RPMI7951 (cell line): ENCODE results near the gene ATP13A2. TPM values are rescaled to one million over a fixed set of nuclear protein-coding genes. Genes with fewer than 3 reads are reported as not detected.
A peak's percentile ranks its signal among the peaks of the same experiment; 100 is the strongest.

ENCODE experiments used
- DNase-seq: peaks from one replicate; pipeline ENCODE4 v3.0.0-alpha.2; 2012; ENCODE audit warnings: low read depth
- total RNA-seq: library from RNA; depleted of rRNA; stranded (reverse); fragments of >200 nt; shearing (Covaris generic); gene quantifications from 2 replicates; pipeline ENCODE4 v1.2.3, GENCODE V29; 2014; rRNA removed

Gene ATP13A2, protein sequence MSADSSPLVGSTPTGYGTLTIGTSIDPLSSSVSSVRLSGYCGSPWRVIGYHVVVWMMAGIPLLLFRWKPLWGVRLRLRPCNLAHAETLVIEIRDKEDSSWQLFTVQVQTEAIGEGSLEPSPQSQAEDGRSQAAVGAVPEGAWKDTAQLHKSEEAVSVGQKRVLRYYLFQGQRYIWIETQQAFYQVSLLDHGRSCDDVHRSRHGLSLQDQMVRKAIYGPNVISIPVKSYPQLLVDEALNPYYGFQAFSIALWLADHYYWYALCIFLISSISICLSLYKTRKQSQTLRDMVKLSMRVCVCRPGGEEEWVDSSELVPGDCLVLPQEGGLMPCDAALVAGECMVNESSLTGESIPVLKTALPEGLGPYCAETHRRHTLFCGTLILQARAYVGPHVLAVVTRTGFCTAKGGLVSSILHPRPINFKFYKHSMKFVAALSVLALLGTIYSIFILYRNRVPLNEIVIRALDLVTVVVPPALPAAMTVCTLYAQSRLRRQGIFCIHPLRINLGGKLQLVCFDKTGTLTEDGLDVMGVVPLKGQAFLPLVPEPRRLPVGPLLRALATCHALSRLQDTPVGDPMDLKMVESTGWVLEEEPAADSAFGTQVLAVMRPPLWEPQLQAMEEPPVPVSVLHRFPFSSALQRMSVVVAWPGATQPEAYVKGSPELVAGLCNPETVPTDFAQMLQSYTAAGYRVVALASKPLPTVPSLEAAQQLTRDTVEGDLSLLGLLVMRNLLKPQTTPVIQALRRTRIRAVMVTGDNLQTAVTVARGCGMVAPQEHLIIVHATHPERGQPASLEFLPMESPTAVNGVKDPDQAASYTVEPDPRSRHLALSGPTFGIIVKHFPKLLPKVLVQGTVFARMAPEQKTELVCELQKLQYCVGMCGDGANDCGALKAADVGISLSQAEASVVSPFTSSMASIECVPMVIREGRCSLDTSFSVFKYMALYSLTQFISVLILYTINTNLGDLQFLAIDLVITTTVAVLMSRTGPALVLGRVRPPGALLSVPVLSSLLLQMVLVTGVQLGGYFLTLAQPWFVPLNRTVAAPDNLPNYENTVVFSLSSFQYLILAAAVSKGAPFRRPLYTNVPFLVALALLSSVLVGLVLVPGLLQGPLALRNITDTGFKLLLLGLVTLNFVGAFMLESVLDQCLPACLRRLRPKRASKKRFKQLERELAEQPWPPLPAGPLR
- 75.0 and 90.6 TPM in 2 replicates for total RNA-seq

GRCh38 chr1:17011439-17012307 is at the start of gene ATP13A2:
ATP13A2 (minus strand) TSS chr1:17011928; CDS start chr1:17011738, 190 bp downstream.
- peak; percentile 74 for DNase-seq

GRCh38 chr1:17061486-17061885 is 49.8 kb upstream of the ATP13A2 start:
- DNase-seq: no peak

DNA sequence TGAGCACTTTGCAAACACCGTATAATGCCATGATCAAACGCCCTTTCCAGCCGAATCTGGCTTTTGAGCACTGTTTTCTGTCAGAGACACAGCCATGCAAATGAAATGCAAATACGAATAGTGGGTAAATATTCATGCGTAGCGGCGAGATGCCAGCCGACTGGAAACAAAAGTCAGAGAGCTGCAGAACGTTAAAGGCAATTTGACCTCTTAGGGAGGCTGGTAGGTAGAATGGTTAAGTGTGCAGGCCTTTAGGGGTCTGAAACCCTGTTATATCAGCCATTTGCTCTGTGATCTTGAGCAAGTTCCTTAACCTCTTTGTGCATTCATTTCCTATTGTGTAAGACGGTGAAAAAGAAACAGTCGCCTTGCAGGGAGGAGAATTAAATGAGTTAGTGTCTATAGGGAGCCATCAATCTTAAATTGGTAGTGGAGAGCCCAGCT is 48.6 kb upstream of the ATP13A2 start:
- DNase-seq: no peak

DNA sequence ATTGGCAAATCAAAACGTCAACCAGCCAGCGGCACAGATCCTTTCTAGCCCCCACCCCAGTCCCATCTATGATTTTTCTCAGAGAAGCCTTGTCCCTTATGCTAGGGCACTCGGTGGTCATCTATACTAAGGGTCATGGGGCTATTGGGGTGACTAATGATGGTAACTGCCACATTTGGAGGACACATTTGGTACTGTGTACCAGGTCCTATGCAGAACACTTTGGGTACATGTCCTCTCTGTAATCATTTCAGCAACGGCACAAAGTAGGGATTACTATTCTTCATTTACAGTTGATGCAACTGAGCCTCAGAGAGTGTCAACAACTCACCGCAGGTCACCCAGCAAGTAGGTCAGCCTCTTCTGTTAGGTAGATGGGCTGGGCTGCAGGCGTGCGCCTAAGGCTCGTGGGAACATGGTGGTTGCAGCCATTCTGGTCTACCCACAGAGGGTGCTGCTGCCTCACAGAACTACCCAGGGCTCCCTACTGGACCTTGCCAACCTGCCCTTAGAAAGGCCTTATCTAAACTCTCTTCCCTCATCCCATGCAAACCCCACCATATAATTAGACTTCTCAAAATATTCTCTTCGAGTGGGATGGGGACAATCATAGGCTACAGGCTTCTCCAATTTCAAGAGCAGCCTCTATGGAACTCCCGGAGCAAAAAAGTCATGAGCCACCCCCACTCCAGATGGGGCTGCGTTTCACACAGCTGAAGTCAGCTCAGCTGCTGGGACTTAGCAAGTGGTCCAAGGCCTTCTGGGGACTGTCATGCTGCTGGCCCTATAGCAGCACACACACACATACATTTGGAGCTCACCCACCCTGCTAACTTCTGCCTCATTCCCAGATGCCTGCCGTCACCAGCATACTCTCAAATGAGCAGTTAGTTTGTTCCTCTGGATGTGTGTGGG is 47.9 kb upstream of the ATP13A2 start:
- peak; percentile 71 for DNase-seq

GRCh38 chr1:17056551-17056950 is 44.8 kb upstream of the ATP13A2 start:
- no peak for DNase-seq

- DNase-seq: no peak
These were observed 44.1 kb upstream of the ATP13A2 start for GRCh38 chr1:17055801-17056200.

- DNase-seq: peak; percentile 97
These were observed 42.1 kb upstream of the ATP13A2 start, which contains the start of gene SDHB for GRCh38 chr1:17053685-17054410. SDHB (minus strand) TSS chr1:17054032; CDS start chr1:17054019, 13 bp downstream.

DNA sequence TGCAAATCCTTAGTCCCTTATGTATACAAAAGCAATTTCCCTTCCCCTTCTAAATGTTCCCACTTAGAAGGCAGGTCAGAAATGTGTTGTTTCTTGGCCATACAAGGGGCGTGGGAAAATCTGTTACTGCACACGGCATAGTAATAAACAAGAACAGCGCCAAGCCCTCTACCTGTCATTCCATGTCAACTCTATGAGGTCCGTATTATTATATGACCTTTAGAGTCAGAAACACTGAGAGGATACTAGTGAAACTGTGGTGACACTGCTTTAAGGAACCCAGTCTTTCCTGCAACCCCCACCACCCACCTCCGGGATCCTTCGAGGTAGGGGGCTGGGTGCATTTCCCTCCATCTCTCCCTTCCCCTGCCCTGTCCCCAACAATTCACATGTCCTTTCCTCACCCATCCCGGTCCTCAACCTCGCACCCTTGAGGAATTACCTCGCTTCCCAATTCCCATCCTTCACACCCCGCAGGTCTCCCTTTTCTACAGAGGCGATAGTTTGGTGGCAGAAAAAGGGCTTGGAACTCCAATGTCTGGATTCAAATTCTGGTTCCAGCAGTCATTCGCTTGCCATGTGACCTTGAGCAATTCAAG is 41.5 kb upstream of the ATP13A2 start:
- no peak for DNase-seq

- no peak for DNase-seq
These were observed 40.9 kb upstream of the ATP13A2 start for GRCh38 chr1:17052641-17053040.

DNA sequence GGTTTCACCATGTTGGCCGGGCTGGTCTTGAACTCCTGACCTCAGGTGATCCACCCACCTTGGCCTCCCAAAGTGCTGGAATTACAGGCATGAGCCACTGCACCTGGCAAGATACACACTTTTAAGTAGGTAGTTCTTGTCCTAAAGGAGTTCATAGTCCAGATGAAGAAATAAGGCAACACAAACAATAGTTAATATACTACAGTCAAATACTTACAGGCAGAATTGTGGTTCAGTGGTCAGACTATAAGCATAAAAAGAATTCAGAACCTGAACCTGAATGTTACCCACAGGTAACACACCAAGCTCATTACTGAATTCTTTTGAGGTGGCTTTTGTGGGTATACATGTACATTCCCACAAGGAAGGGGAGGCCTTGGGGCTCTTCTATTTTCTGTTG is 40.3 kb upstream of the ATP13A2 start:
- DNase-seq: no peak

DNA sequence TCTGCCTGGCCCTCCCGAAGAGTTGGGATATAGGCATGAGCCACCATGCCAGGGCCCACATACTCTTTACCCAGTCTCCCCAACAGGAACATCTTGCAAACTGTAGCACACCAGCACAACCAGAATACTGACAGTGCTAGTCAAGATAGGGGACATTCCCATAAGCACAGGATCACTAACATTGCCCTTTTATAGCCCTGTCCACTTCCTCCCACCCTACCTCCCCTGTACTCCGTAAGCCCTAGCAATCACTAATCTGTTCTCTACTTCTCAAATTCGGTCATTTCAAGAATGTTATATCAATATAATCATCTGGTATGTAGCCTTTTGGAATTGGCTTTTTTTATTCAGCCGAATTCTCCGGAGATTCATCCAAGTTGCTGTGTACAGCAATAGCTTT is 36.2 kb upstream of the ATP13A2 start:
- no peak for DNase-seq

- no peak for DNase-seq
These were observed 34.6 kb upstream of the ATP13A2 start for GRCh38 chr1:17046334-17046657.

GRCh38 chr1:17045634-17046333 is 34.1 kb upstream of the ATP13A2 start:
- peak; percentile 72 for DNase-seq

- no peak for DNase-seq
These were observed 33.4 kb upstream of the ATP13A2 start for GRCh38 chr1:17045150-17045549.

GRCh38 chr1:17043676-17044075 is 31.9 kb upstream of the ATP13A2 start:
- DNase-seq: no peak

- DNase-seq: no peak
These were observed 28.4 kb upstream of the ATP13A2 start for GRCh38 chr1:17040135-17040534.

- DNase-seq: no peak
These were observed 27.8 kb upstream of the ATP13A2 start for GRCh38 chr1:17039522-17039921.

DNA sequence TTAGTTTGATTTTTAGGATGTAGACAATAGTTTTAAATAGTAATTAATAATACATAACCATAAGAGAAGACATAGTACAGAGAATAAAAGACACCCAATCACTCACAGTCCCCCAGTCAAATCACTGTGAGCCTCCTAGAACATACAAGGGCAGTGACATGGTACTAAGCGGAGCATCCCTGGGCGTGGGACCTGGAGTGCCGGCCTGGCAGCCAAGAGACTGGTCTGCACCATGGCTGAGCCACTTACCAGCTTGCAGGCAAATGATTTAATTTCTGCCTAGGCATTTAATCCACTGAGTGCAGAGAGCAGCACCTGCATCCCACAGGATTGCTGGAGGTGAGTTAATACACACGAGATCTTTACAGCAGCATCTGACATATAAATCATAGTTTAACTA is 21.8 kb upstream of the ATP13A2 start:
- DNase-seq: no peak
